Measurements from ENCODE around the gene STC2. TPM values are rescaled to one million over a fixed set of nuclear protein-coding genes. Genes with fewer than 3 reads are reported as not detected.

Gene STC2
- total and polyA plus RNA-seq, 9 donors, result 6.4 to 37.4 (median 12.4) TPM

DNA sequence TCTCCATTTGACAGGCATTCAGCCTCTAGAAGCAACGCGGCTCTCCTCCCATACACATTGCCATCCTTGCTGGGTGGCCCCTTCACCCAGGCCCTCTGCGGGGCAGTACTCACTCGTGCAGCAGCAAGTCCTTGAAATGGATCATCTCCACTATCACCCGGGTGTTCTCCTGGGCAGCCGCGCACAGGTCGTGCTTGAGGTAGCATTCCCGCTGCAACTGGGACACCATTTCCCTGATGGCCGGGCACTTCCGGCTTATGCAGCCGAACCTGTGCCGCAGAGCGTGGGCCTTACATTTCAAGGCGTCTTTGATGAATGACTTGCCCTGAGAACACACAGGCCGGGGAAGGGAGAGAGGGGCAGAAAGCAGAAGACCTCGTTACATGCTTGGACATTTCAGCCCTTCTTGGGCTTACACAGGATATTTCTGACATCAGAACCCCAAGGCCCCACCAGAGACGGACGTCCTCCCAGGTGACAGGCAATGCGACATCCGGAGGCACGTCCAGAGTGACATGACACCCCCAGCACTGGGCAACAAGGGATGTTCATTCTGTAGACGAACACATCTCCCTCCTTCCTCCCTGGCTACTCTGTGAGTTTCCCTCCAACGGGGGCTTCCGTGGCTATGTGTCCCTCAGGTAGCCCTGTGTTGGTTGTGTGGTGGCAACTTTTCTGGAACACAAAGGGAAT is 5.0 kb downstream of the STC2 start:
- H3K27me3 ChIP-seq (ENCODE audit: control insufficient read depth, insufficient read depth, low read length), result peaks cover 24% of the 10 kb centered on the region
- peak overlapping the region; percentile 83 for H3K27ac ChIP-seq (ENCODE audit: low read length)
- H3K9me3 ChIP-seq (replicated peaks; ENCODE audit: control insufficient read depth, low read depth, low read length), result no peaks in the 10 kb centered on the region
- peaks cover 71% of the 10 kb centered on the region for H3K4me1 ChIP-seq (ENCODE audit: control insufficient read depth, insufficient read depth, low read length)
- WGBS (ENCODE audit: insufficient coverage), result 87% methylated on average over 14 of the region's 25 CpGs
- no peak overlapping the region for H3K4me3 ChIP-seq (ENCODE audit: low read length)
- H3K36me3 ChIP-seq (ENCODE audit: control insufficient read depth, insufficient read depth, low read length), result peaks cover 19% of the 10 kb centered on the region
- DNase-seq, result no peak

DNA sequence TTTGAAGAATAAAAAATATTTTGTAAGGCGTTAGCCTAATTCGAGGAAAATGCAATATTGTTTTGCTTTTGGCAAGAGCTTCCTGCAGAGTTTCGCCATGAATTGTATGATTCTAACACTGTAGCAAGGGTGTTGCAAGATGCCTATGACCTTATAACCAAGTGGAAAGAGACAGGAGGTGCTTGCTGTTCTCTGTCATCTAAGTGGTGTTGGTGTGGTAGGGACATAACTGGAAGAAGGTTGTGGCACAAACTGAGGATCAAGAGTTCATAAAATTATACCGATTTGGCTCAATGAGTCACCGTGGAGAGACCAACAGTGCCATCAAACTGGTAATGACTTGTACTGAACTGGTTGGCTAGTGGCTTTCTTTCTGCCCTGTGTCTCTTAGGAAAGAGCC is 6.3 kb downstream of the STC2 start:
- Histone ChIP-seq H3K27me3 (ENCODE audit: control insufficient read depth, insufficient read depth, low read length) (peaks cover 10% of the 10 kb centered on the region), H3K4me1 (ENCODE audit: control insufficient read depth, insufficient read depth, low read length) (peaks cover 62% of the 10 kb centered on the region), H3K27ac (ENCODE audit: low read length) (no peak overlapping the region), H3K4me3 (ENCODE audit: low read length) (no peak overlapping the region), H3K36me3 (ENCODE audit: control insufficient read depth, insufficient read depth, low read length) (peaks cover 30% of the 10 kb centered on the region), H3K9me3 (replicated peaks; ENCODE audit: control insufficient read depth, low read depth, low read length) (no peaks in the 10 kb centered on the region)
- no peak for DNase-seq
- WGBS (ENCODE audit: insufficient coverage), result 88% methylated on average over 4 of the region's 5 CpGs

DNA sequence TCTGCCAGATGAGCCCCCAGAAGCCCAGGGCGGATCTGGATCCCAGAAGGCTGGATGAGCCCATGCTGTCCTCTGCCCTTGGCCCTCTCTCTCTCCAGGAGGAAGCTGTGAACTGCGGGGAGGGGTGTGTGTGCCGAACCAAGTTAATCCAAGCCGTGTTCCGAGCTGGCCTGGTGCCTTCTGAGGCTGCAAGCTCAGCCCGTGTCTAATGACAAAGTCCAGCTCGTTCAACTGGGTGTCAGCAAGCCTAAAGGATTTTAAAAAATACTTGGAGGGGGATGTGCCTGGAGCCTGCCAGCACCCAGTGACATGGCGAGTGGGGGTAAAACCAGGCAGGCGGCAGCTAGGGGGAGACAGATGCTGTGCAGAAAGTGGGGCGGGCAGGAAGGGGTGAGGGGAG is 8.0 kb downstream of the STC2 start:
- H3K27me3 ChIP-seq (ENCODE audit: control insufficient read depth, insufficient read depth, low read length), result peaks cover 4% of the 10 kb centered on the region
- H3K4me1 ChIP-seq (ENCODE audit: control insufficient read depth, insufficient read depth, low read length), result peaks cover 71% of the 10 kb centered on the region
- no peak overlapping the region for H3K4me3 ChIP-seq (ENCODE audit: low read length)
- H3K36me3 ChIP-seq (ENCODE audit: control insufficient read depth, insufficient read depth, low read length), result peaks cover 30% of the 10 kb centered on the region
- WGBS (ENCODE audit: insufficient coverage), result 19% methylated on average over 10 of the region's 10 CpGs
- peak overlapping the region; percentile 62 for H3K27ac ChIP-seq (ENCODE audit: low read length)
- H3K9me3 ChIP-seq (replicated peaks; ENCODE audit: control insufficient read depth, low read depth, low read length), result no peaks in the 10 kb centered on the region
- peak; percentile 89 for DNase-seq

DNA sequence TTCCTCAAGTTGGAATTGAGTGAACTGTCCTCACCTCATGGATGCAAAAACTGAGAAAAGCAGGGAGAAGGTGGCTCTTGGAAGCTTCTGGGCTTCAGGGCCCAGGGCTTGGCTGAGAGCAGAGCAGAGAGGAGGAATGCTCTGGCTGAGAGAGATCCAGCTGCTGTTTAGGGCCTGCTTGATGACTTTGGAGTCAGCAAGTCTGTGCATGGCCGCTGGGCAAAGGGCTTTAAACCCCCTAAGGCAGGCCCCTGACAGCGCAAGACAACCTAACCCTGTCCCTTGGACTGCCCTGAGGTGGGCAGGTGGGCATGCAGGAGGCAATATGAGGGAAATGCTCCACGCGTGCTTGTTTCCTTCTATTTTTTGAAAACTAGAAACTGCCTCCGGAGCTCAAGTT is 8.6 kb downstream of the STC2 start:
- Histone ChIP-seq H3K27me3 (ENCODE audit: control insufficient read depth, insufficient read depth, low read length) (peaks cover 2% of the 10 kb centered on the region), H3K36me3 (ENCODE audit: control insufficient read depth, insufficient read depth, low read length) (peaks cover 30% of the 10 kb centered on the region), H3K4me1 (ENCODE audit: control insufficient read depth, insufficient read depth, low read length) (peaks cover 67% of the 10 kb centered on the region), H3K4me3 (ENCODE audit: low read length) (no peak overlapping the region), H3K9me3 (replicated peaks; ENCODE audit: control insufficient read depth, low read depth, low read length) (no peaks in the 10 kb centered on the region), H3K27ac (ENCODE audit: low read length) (peak overlapping the region; percentile 62)
- DNase-seq, result peak; percentile 75
- WGBS (ENCODE audit: insufficient coverage), result 37% methylated on average over 5 of the region's 5 CpGs

DNA sequence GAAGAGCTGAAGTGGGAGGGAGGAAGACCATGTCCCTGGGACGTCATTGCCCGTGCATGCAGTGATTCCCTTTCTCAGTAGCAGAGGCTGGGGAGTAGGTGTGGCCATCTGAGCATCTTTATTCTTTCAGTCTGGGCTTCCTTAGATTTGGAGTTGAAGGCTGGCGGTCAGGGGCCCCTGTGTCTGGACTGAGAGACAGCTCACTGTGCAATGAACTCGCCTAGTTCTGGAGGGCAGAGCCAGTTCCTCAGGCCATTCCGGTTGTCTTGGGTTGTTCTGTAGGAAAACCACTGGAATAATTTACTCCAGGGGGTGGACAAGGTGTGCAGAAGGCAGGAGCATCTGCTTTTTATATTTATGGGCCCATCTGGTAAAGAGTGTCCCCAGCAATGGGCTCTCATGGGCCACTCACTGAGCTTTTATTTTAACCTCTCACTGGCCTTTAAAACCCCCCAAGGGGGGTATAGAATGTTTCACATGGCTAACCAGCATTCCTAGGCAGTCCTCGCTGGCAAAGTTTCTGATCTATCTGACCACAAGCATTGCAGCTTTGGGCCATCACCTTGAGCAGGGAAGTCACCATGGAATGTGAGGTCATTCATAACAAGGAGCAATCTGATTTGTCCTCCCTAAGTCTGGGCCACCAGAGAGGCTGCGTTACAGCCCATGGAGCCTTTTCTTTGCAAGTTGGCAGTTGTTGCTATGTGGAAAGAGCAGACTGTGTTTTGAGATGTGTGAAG is 9.2 kb downstream of the STC2 start:
- peaks cover 2% of the 10 kb centered on the region for H3K27me3 ChIP-seq (ENCODE audit: control insufficient read depth, insufficient read depth, low read length)
- no peak for DNase-seq
- H3K36me3 ChIP-seq (ENCODE audit: control insufficient read depth, insufficient read depth, low read length), result peaks cover 30% of the 10 kb centered on the region
- peak overlapping the region; percentile 62 for H3K27ac ChIP-seq (ENCODE audit: low read length)
- H3K4me3 ChIP-seq (ENCODE audit: low read length), result no peak overlapping the region
- 43% methylated on average over 5 of the region's 7 CpGs for WGBS (ENCODE audit: insufficient coverage)
- peaks cover 64% of the 10 kb centered on the region for H3K4me1 ChIP-seq (ENCODE audit: control insufficient read depth, insufficient read depth, low read length)
- H3K9me3 ChIP-seq (replicated peaks; ENCODE audit: control insufficient read depth, low read depth, low read length), result no peaks in the 10 kb centered on the region

DNA sequence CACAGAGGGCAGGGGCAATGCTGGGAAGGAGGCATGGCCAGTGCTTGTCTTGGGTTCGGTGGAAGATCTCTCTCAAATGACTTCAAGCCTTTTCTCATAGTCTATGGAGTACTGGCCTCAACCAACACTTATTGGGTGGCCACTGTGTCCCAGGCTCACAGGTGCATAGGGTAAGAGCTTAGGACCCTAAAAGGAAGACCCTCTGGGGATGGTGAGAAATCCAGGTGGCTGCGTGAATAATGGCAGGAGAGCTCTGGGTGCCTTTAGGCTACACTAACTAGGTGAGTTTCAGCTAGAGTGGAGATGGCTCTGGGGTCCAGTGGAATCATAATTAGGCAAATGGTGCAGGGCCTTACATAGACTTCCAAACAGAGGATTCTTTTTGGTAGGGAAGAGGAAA is 9.9 kb downstream of the STC2 start:
- no CpG with 5 or more reads among the region's 2 CpGs for WGBS (ENCODE audit: insufficient coverage)
- Histone ChIP-seq H3K4me1 (ENCODE audit: control insufficient read depth, insufficient read depth, low read length) (peaks cover 61% of the 10 kb centered on the region), H3K9me3 (replicated peaks; ENCODE audit: control insufficient read depth, low read depth, low read length) (no peaks in the 10 kb centered on the region), H3K4me3 (ENCODE audit: low read length) (no peak overlapping the region), H3K27me3 (ENCODE audit: control insufficient read depth, insufficient read depth, low read length) (peaks cover 1% of the 10 kb centered on the region), H3K36me3 (ENCODE audit: control insufficient read depth, insufficient read depth, low read length) (peaks cover 30% of the 10 kb centered on the region), H3K27ac (ENCODE audit: low read length) (no peak overlapping the region)
- no peak for DNase-seq

DNA sequence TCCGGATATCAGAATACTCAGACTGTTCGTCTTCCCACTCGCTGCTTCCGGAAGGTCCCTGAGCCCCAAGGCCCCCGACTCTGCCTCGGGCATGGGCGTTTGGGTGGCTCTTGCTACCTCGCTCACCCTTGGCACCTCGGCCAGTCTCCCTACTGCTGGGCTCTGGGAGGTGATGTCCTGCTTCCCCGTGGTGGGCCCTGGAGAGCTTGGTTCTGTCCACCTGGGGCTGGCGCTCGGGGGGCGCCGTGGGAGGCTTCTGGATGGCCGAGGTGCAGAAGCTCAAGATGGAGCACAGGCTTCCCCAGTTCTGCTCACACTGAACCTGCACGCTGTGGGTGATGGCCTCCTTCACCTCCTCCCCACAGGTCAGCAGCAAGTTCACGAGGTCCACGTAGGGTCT is 10.4 kb downstream of the STC2 start:
- Histone ChIP-seq H3K4me1 (ENCODE audit: control insufficient read depth, insufficient read depth, low read length) (peaks cover 62% of the 10 kb centered on the region), H3K27me3 (ENCODE audit: control insufficient read depth, insufficient read depth, low read length) (peaks cover 2% of the 10 kb centered on the region), H3K36me3 (ENCODE audit: control insufficient read depth, insufficient read depth, low read length) (peaks cover 30% of the 10 kb centered on the region), H3K4me3 (ENCODE audit: low read length) (no peak overlapping the region), H3K27ac (ENCODE audit: low read length) (no peak overlapping the region), H3K9me3 (replicated peaks; ENCODE audit: control insufficient read depth, low read depth, low read length) (no peaks in the 10 kb centered on the region)
- no peak for DNase-seq
- 95% methylated on average over 17 of the region's 18 CpGs for whole genome bisulfite sequencing (ENCODE audit: insufficient coverage)

DNA sequence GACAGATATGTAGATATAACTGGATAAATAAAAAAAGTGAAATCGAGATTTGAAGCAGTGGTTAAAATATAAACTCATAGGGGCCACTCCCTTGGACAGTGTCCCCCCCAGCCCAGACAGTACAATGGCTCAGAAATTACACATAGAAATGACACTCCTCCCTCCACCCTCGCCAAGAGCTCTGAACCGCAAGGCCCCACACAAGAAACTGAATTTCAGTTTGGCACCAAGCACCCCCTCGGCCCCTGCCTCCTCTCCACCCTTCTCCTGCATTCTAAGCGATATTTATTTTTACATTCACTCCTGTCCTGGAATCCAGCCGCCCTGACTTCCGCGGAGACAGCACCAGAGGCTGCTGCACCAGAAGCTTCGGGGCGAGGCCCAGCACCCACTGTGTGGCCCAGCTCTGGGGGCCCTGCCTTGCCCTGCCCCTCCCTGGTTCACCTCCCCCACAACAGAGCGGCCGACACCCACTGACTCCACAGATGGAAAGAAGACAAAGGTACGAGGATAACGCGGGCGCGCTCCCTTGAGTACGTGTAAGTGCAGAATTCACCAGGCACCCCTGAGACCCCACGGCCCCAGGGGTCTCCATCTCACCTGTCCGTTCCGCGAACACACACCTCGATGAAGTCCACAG is 11.0 kb downstream of the STC2 start:
- Histone ChIP-seq H3K9me3 (replicated peaks; ENCODE audit: control insufficient read depth, low read depth, low read length) (no peaks in the 10 kb centered on the region), H3K4me3 (ENCODE audit: low read length) (no peak overlapping the region), H3K27me3 (ENCODE audit: control insufficient read depth, insufficient read depth, low read length) (peaks cover 2% of the 10 kb centered on the region), H3K36me3 (ENCODE audit: control insufficient read depth, insufficient read depth, low read length) (peaks cover 27% of the 10 kb centered on the region), H3K4me1 (ENCODE audit: control insufficient read depth, insufficient read depth, low read length) (peaks cover 66% of the 10 kb centered on the region), H3K27ac (ENCODE audit: low read length) (no peak overlapping the region)
- no peak for DNase-seq
- WGBS (ENCODE audit: insufficient coverage), result 86% methylated on average over 16 of the region's 23 CpGs

DNA sequence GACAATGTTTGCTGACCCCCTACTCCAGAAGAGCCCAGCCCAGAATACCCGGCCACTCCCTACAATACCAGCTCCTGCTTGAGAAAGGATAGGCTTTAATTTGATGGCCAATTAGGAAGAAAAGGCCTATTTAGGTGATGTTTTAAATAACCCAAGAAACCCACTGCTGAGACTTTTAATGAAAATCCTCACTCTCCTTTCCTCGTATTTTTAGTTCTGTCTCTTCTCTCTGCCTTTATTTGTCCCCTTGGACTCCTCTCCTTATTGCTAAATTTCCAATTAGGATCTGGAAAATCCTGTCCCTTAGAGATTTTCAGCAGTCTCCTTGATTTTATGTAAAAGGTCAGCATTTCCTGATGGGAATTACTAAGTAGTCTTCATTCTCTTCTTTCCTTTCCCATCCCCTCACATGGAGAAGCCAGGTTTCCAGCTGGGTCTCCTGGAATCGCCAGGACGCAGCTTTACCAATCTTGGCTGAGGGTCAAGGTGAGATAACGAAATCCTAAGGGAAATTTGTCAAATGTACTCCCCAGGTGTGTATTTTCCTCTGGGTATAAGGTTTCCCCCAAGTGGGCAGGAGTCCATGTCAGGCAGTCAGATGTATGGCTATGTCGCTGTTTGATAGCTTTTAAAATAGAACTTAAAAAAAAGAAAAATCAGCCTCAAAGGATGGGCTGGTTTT is 11.7 kb downstream of the STC2 start:
- peak; percentile 43 for DNase-seq
- H3K36me3 ChIP-seq (ENCODE audit: control insufficient read depth, insufficient read depth, low read length), result peaks cover 22% of the 10 kb centered on the region
- H3K4me1 ChIP-seq (ENCODE audit: control insufficient read depth, insufficient read depth, low read length), result peaks cover 66% of the 10 kb centered on the region
- no CpG with 5 or more reads among the region's 6 CpGs for WGBS (ENCODE audit: insufficient coverage)
- no peak overlapping the region for H3K4me3 ChIP-seq (ENCODE audit: low read length)
- H3K27ac ChIP-seq (ENCODE audit: low read length), result peak overlapping the region; percentile 87
- peaks cover 2% of the 10 kb centered on the region for H3K27me3 ChIP-seq (ENCODE audit: control insufficient read depth, insufficient read depth, low read length)
- no peaks in the 10 kb centered on the region for H3K9me3 ChIP-seq (replicated peaks; ENCODE audit: control insufficient read depth, low read depth, low read length)

Data from muscle of leg (tissue), 11 donors.